Measurements from ENCODE around the gene CPLANE1. TPM values are rescaled to one million over a fixed set of nuclear protein-coding genes. Genes with fewer than 3 reads are reported as not detected.
"Not testable (repeated sequence)": the region's sequence is repeated elsewhere in the genome, so short reads cannot be mapped to it uniquely, and the experiment has no call there.

CPLANE1 gene
- total RNA-seq, 1 donor from 2014 or later, result 13.3 TPM

GRCh38 chr5:37208883-37209797, 40.0 kb downstream of the CPLANE1 start:
- peak in 1 of 2 donors; percentile 19 for DNase-seq (ENCODE audit: low read depth in 2 of 2)

GRCh38 chr5:37207802-37208201, 41.4 kb downstream of the CPLANE1 start:
- no peak for DNase-seq (ENCODE audit: low read depth in 2 of 2)

GRCh38 chr5:37206736-37207135, 42.4 kb downstream of the CPLANE1 start:
- no peak for DNase-seq (ENCODE audit: low read depth in 2 of 2)

- DNase-seq (ENCODE audit: low read depth in 2 of 2), result no peak
These were observed 50.3 kb downstream of the CPLANE1 start for GRCh38 chr5:37198842-37199241.

DNA sequence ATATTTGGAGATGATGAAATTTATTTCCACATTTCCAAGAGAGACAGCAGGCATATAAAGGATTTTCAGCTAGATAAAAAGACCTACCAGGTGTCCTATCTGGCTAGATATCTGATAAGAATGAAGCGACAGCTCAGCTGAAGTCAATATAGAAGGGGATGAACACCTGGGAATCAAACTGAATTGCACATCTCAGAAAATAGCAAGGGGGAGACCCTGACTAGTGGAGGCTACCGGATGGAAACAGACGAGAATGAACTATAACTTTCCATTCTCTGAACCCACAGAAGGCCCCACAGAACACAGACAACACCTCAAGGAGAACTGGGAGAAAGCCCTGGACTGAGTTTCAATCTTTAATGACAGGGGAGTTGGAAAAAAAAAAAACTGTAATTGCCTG, 51.1 kb downstream of the CPLANE1 start:
- DNase-seq (ENCODE audit: low read depth in 2 of 2), result peak in 1 of 2 donors; percentile 22

GRCh38 chr5:37197340-37198050, 51.7 kb downstream of the CPLANE1 start:
- peak; percentile 49 to 72 for DNase-seq (ENCODE audit: low read depth in 2 of 2)

GRCh38 chr5:37190592-37190991, 58.6 kb downstream of the CPLANE1 start:
- no peak for DNase-seq (ENCODE audit: low read depth in 2 of 2)

DNA sequence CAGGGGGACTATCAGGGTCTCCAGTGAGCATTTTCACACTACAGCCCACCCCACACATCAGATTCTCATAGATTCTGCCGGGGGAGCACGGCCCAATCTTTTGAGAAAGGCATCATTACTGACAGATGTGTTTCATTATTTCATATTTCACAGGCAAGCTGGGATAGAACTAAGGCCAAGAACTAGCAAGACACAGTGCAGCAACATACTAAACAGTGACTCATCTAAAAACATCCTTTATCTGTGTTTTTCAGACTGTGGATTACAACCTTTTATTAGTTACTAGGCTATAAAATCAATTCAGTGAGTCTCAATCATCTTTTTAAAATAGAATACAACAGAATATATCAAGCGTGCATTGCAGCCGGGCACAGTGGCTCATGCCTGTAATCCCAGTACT, 59.8 kb downstream of the CPLANE1 start:
- DNase-seq (ENCODE audit: low read depth in 2 of 2), result no peak

DNA sequence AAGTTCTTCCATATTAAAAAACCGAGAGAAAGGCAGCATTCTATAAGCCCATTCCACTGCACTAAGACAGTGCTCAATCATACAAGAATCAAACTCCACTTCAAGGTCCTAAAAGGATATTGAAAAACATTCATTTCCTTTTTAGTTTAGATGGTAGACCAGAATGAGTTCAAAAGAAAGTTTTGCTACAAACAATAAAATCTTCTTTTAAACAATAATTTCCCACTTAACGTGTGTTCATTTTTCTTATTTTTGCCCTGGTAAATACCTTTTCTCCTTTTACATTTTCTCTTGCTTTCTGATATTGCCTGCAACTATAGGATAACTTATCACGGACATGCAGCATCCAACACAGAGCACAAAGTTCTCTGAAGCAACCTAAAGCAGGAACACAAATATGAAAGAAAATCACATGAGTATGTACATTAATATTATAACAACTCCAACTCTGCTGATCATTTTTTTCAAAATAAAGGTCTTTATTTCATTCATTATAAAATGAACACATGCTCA, 61.7 kb downstream of the CPLANE1 start:
- no peak for DNase-seq (ENCODE audit: low read depth in 2 of 2)

- DNase-seq (ENCODE audit: low read depth in 2 of 2), result no peak
These were observed 64.3 kb downstream of the CPLANE1 start for GRCh38 chr5:37184748-37185364.

DNA sequence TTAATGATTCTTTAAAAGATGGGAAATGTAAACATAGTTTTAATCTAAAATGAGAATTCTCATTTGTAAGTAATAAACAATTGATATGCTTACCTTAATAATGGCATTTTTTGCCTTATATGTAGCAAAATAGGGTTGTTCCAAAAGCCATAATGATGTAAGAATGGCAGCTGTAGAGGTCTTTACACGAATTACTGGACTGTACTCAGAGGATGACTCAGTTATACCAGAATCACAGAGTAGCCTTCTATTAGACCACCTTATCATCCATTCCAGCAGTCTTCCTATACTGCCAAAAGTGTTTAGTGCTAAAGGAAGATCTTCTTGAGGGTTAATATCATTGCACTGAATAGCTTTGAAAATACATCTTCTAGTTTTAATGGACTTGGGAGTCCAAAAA, 66.5 kb downstream of the CPLANE1 start:
- DNase-seq (ENCODE audit: low read depth in 2 of 2), result no peak

GRCh38 chr5:37174928-37175327, 74.2 kb downstream of the CPLANE1 start:
- DNase-seq (ENCODE audit: low read depth in 2 of 2), result no peak

DNA sequence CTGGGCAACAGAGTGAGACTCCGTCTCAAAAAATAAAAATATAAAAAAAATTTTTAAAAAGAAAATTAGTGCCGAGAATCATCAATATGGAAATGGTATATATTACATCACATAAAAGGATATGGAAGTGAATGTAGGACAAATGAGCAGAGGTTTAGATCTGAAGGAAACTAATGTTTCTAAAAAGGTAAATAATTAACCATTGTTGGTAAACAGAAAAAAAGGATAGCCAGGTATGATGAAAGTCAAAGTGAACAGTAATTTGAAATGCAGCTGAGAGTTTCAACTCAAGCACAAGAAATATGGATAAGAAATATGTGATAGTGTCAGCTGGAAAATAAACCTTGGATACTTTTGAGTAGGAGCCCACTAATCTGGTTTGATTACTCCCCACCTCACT, 76.2 kb downstream of the CPLANE1 start:
- DNase-seq (ENCODE audit: low read depth in 2 of 2), result no peak

- no peak for DNase-seq (ENCODE audit: low read depth in 2 of 2)
These were observed 78.3 kb downstream of the CPLANE1 start for GRCh38 chr5:37170856-37171255.

- DNase-seq (ENCODE audit: low read depth in 2 of 2), result no peak
These were observed 83.0 kb downstream of the CPLANE1 start for GRCh38 chr5:37166197-37166596.

DNA sequence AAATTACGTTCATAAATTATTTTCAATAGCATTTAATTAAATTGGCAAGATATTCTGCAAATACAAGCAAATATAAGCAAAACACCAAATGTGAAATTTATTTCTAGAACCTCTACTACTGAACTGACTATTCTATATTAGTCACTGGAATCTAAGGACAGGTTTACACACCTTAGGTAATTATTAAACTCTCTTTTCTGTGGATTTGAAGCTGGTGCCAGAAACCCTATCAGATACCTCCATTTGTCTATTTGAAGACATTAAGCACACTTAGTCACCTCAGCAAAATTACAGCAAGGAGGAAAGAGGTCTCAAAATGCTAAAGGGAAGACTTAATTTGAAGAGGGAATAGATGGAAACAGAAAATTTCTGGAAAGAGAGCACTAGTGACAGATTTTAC, 83.4 kb downstream of the CPLANE1 start:
- DNase-seq (ENCODE audit: low read depth in 2 of 2), result no peak

- no peak for DNase-seq (ENCODE audit: low read depth in 2 of 2)
These were observed 95.5 kb downstream of the CPLANE1 start for GRCh38 chr5:37153661-37154060.

DNA sequence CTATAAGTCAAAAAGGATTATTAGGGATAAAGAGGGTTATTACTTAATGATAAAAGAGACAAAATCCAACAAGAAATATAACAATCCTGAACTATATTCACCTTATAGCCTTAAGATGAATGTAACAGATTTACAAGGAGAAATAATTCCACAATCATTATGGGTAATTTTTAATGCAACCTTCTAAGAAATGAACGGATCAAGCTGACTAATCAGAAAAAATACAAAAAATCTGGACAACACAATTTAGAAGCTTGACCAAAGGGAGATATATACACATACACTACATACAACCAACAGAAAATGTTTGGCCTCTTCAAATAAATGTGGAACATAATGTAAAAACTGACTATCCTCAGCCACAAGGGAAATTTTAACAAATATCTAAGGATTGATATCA, 102.3 kb downstream of the CPLANE1 start:
- no peak for DNase-seq (ENCODE audit: low read depth in 2 of 2)

DNA sequence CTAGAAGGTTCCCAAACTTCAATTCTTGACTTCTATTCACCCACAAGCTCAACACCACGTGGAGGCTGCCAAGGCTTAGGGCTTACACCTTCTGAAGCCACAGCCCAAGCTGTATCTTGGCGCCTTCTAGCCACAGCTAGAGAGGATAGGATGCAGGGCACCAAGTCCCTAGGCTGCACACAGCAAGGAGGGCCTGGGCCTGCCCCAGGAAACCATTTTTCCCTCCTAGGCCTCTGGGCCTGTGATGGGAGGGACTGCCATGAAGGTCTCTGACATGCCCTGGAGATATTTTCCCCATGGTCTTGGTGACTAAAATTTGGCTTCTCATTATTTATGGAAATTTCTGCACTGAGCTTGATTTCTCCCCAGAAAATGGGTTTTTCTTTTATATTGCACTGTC, 112.5 kb downstream of the CPLANE1 start:
- DNase-seq (ENCODE audit: low read depth in 2 of 2), result no peak

- DNase-seq (ENCODE audit: low read depth in 2 of 2), result not testable (repeated sequence)
These were observed 113.9 kb downstream of the CPLANE1 start for GRCh38 chr5:37135312-37135711.

- DNase-seq (ENCODE audit: low read depth in 2 of 2), result peak; percentile 50 to 54
These were observed 115.2 kb downstream of the CPLANE1 start for GRCh38 chr5:37133939-37134338.

GRCh38 chr5:37132646-37133045, 116.5 kb downstream of the CPLANE1 start:
- peak in 1 of 2 donors; percentile 4 for DNase-seq (ENCODE audit: low read depth in 2 of 2)

Measured in lung microvascular endothelial cell (primary cell).